NCI-H1417 treated with DMSO at 0.1 percent for 48 hours (cell line): ENCODE results near the gene PCGF2.
"Not testable (repeated sequence)": the region's sequence is repeated elsewhere in the genome, so short reads cannot be mapped to it uniquely, and the experiment has no call there.

Experiments used
- DNase-seq: peaks from one replicate; lab custom pipeline; 2025; lab: John Stamatoyannopoulos, UW

Gene PCGF2

DNA sequence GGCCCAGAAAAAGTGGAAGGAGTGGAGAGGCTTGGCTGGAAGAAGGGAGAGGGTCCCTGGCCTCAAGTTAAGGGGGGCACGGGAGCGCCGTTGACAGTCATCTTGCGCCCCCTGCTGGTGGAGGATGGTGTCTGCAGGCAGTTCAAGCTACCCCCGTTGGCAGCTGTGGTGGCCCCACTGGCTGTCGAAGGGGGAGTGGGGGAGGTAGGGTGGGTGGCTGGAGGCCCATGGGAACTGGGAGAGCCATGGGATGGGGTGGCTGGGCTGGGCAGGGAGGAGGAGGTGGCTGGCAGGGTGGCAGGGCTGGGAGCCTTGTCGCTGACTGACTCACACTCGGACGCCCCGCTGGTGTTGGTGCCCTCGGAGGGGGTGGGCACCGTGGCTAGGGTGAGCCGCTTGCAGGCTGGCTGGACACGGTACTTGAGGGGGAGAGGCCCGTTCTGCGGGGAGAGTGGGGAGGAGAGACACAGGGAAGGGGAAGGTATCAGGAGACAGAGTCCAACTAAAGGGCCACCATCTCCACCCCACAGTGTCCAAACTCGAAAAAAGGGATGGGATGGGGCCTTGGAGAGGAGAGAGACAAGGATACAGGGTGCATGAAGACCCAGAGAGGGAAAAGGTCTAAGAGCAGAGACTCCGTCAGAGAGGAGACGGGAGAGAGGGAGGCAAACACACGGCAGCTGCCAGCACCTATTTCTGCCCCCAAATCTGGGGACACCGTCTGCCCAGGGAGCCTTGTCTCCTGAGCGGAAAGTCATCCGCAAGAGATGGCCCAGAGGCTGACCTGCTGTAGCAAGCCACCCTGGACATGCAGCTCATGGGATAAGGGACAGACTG lies 12.8 kb downstream of the PCGF2 start:
- no peak for DNase-seq

DNA sequence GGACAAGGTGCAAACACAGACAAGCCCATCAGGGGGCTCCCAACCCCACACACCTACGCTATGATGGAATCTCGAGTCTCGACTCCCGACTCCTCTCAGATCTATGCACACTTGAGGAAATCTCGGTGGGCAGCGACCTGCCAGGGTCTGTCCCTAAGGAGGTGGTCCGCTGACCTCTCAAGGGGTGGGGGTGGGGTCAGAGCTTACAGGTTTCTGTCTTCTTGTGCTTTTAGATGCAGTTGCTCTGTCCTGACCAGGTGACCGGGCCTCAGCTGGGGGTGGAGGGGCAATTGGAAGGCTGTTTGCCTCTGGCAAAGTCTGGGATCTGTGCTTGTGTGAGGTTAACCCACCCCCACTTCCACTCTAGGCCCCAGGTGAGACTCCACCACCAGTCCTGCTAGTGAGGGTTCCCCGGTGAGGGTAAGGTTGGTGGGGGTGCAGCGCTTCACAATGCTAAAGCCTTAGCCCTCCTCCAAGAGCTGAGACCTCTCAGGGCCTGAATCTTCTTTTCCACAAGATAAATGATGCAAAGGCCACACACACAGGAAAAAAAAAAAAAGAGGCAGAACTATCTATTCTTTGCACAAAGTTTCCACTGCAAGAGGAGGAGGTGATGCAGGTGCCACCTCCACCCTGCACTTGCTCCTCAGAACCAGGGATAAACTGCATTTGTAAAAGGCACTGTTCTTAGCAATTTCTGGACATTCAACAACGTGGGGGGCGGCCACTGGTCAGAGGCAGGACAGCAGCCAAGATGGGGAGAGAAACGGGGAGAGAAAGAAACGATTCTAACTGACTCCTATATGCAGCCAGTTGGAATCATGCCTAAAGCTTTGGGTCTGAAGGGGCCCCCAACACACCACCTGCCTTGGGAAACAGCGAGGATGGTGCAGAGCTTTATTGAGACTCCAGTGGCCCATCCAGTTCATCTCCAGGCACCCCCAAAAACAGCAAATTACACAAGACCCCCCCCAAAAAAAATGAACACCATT lies 13.9 kb downstream of the PCGF2 start:
- DNase-seq = no peak

DNA sequence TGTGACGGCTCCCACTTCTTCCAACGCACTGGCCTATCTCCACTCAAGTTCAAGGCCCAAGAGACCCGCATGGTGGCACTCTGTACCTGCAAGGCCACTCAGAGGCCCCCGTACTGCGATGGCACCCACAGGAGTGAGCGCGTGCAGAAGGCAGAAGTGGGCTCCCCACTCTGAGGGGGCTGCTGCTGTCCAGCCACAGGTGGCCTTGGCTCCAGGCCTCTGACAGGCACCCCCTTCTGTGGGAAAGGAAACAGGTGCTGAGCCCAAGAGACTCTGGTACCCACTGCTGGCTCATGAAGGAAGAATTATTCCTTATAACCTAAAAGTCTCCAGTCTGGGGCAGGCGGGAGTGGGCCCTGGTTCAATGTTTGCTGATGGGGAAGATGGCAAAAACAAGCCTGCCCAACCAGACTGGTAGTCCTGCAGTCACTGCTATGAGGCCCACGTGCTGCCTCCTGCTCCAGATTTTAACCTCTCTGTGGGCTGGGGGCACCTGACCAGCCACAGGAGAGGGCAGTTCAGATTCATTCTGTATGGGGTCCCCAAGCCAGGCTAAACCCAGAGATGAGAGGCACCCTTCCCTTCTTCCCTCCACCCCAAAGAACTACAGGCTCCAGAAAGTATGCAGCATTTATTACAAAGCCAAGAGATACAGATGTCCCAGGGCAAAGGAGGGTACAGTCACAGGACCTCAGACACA lies 14.7 kb downstream of the PCGF2 start:
- no peak for DNase-seq

DNA sequence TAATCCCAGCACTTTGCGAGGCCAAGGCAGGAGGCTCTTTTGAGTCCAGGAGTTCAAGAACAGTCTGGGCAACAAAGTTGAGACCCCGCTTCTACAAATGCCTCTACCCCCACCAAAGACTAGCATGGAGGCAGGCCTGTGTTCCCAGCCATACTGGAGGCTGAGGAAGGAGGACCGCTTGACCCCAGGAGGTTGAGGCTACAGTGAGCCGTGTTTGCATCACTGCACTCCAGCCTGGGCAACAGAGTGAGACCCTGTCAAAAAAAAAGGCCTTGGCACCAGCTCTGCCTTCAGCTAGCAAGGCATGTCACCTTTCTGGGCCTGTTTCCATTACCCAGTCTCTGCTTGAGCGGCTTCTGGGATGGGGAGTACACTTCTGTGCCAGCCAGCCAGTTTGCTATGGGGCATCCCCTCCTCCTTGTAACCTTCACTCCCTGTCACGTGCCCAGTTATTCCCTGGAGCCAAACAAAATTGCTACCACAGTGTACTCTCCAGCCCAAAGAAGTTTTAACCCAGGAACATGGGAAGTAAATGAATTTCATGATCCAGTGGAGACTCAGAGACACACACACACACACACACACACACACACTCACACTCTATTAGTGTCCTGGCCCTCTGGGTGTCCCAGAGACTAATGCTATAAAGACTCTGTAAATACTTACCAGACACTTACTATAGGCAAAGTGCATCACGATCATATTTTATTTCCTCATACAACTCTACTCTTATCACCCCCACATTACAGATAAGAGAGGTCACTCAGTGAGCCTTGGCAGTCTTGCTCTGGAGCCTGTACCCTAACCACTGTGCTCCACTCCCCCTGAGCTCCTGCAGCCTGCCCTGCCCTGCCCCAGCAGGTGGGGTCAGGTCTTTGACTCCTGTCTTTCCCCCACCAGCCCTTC lies 15.5 kb downstream of the PCGF2 start:
- DNase-seq = no peak

DNA sequence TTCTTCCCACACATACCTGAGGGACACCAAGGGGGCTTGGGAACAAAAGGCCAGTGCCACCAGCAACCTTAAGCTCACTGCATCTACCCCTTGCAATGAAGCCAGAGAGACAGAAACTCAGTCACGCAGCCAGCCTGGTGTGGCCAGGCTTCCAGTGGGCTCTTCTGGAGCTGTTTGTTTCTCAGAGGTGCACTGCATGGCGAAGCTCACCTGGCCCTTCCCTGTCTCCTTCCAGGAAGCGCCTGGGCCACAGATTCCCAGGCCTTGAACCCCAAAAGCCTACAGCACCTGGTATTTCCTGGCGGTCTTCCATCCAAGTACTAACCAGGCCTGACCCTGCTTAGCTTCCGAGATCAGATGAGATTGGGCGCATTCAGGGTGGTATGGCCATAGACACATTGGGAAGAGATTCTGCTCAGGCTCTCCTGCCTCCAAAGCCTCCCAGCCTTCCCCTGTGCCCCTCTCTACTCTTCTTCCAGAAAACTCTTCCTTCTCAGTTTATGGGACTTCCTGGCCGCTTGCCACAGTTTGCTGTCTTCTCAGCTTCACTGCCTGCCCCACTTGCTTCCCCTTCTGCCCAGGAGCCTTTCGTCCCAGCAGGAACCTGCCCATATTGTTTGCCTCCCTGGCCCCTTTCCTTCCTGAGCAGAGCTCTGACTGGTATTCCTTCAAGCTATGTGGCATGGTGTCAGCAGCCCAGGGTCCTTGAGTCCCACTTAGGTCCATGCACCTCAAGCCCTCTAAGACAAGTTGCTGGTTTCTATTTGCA lies 16.4 kb downstream of the PCGF2 start:
- no peak for DNase-seq

DNA sequence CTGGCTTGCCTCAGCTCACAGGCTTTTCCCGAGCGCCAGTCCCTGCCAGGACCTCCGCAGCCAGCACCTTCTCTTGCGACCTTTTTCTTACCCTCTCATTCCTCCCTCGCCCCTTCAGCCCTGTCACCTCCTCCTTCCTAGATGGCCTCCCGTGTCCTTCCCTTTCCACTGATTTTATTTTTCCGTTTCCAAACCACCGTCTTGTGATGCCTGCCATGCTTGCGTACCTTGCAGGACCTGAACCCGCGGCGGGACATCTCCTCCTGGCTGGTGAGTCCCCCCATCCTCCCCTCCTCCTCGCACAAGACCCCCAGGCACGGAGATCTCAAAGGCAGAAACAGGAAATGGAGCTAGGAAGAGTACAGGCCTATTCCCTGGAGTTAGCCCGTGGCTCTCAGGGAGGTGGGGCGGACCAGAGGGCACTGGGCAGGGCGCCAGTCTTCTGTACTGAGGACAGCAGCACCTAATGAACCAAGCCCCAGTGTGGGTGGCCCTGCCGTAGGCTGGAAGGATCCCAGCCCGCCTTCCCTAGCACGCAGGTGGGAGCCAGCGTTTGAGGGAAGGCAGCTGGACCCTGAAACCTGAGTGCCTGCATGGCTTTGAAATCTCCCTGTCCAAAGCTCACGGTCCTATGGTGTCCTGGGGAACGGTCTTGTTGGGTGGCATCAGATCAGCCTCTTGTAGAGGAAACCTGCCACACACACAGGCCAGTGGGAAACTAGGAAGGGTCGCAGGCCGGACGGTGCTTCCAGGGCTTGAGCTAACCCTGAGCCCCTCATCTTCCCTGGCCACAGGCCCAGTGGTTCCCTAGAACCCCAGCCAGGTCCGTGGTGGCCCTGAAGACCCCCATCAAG lies 17.4 kb downstream of the PCGF2 start:
- no peak for DNase-seq

DNA sequence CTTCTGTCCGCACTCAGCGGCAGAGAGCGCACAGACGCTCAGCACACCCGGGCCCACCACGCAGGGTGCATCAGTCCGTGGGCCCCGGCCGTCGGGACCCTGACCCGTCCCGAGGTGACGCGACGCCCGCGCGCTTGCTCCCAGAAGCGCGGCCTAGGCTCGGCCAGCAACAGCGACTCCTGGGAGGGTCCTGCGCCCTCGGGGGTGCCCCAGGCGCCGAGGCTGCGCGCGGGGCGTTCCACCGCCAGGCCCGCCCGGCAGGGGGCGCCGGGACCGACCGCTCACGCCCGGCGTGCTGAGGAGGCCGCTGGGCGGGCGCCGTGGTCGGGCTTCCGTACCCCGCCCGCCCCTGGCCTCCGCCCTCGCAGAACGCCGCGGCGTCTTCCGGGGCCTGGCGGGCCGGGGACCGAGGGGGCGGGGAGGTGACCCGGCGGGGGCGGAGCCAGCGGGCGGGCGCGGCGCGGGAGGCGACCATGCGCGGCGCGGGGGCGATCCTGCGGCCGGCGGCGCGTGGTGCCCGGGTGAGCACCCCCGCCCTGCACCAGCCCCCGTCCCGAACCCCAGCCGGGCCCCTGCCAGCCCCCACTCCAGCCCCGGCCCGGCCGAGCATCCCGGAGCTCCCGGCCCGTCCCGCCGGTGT lies 18.1 kb downstream of the PCGF2 start, which contains the start of gene CISD3:
CISD3 (plus strand) TSS at position 456 of the 640 bp plus-strand sequence; CDS start at position 474, 18 bp downstream.
- DNase-seq = no peak

DNA sequence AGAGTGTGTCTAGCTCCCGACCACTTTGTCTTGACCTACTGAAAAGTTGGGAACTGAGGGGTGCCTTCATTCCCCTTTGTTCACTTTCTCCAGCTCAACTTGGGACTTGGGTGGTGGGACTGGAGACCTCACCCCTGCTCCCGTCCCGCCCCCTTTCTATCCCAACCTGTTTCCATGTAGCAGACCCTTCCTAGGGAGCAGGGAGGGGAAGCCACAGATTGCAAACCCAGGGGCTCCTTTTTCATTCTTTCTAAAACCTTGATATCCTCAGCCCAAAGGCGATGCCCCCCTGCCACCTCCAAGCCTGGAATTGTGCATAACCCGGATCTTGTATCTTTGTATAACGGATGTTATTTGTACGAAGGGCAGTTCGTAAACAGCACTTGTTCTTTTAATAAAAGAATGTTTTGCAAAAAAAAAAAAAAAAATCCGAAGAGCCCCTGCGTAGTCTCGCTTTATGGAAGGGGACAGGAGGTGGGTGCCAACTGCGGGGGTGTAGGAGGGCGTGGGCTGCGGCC lies 18.7 kb downstream of the PCGF2 start:
- no peak for DNase-seq

DNA sequence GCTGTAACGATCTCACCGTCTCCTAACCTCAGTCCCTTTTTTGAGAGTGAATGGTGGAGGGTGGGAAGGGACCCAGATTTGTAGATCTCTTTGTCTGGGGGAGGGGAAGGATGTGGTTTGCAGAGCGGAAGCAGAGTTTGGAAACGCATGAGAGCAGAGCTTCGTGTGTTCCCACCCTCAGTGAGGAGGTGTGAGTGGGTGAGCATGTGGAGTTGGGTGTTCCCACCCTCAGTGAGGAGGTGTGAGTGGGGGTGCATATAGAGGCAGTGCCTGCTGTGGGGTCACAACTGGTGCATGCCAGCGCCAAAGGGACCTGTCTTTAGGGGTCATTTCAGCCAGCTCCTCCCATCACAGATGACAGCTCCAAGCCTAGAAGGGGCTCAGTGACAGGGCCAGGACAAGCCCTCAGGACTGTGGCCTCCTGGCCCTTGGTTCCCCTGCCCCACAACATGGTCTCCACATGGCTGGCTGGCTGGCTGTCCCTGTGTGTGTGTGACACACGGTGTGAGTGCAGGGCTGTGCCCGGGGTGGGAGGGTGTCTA lies 19.8 kb downstream of the PCGF2 start:
- DNase-seq = no peak

DNA sequence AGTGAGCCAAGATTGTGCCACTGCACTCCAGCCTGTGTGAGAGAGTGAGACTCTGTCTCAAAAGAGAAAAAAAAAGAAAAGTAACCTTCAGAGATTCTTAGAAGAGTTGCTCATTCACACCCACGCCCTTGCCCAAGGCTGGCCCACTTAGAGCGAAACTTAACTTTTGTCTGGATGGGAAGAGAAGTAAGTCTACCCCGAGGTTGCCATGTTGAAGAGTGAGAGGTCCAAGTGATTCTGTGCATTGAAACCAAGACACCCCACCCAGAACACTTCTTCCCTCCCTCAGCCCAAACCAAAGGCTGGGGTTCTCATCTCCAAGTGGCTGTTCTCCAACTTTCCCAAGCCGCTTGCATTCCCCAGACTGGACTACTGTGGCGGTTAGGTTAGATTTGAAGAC lies 20.4 kb downstream of the PCGF2 start:
- no peak for DNase-seq

DNA sequence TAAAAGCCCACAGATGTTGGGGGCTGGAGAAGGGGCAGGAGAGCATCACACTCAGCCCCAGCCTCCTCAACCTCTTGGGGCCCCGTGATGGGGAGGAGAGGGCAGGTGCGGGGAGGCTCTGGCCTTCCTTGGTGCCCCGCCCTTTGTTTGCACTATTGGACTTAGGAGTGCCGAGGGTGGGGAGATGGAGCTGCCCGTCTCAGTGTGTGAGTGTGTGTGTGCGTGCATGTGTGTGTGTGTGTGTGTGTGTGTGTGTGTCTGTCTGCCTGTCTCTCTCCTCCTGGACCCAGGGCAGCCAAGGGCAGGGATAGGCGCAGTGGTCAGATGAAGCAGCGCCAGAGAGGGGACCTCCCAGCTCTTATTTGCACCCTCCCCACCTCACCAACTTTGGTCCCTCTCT lies 22.0 kb downstream of the PCGF2 start:
- DNase-seq = not testable (repeated sequence)

DNA sequence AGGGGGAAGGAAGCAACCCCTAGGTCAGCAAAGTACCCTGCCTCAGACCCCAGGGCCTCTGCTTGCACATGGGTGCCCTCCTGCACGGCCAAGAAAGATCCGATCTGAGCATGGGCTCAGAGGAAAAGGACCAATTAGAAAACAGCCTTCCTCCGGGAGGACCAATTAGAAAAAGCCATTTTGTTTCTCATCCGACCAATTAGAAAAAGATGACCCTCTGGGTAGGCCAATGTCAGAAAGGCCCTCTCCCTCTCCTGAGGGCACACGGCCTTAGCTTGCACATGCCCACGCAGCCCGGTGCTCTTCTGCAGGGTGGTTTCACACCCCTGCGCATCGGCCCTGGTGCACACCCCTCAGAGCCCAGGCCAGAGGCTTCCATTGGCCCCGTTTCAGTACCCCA lies 23.1 kb downstream of the PCGF2 start:
- no peak for DNase-seq

DNA sequence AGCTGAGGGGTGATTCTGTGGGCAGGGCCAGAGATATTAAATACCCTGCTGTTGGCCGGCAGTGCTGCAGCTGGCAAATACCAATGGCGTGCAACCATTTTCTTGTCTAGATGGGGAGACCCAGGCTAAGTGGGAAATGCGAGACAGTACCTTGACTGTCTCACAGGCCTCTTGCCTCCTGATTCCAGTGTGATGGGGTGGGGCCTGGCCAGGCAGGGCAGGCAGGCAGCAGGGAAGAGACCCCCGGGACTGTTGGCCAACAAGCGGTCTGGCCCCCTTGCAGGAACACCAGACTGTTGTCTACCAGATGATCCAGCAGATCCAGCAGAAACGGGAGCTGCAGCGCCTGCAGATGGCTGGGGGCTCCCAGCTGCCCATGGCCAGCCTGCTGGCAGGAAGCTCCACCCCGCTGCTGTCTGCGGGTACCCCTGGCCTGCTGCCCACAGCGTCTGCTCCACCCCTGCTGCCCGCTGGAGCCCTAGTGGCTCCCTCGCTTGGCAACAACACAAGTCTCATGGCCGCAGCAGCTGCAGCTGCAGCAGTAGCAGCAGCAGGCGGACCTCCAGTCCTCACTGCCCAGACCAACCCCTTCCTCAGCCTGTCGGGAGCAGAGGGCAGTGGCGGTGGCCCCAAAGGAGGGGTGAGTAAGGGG lies 23.7 kb downstream of the PCGF2 start:
- peak; percentile 21 for DNase-seq

DNA sequence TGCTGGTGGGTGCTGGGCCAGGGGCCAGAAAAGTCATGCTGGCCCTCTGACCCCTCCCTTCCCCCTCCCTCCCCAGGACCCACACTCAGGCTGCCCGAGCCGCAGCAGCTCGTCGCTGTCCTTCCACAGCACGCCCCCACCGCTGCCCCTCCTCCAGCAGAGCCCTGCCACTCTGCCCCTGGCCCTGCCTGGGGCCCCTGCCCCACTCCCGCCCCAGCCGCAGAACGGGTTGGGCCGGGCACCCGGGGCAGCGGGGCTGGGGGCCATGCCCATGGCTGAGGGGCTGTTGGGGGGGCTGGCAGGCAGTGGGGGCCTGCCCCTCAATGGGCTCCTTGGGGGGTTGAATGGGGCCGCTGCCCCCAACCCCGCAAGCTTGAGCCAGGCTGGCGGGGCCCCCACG lies 26.3 kb downstream of the PCGF2 start:
- no peak for DNase-seq

DNA sequence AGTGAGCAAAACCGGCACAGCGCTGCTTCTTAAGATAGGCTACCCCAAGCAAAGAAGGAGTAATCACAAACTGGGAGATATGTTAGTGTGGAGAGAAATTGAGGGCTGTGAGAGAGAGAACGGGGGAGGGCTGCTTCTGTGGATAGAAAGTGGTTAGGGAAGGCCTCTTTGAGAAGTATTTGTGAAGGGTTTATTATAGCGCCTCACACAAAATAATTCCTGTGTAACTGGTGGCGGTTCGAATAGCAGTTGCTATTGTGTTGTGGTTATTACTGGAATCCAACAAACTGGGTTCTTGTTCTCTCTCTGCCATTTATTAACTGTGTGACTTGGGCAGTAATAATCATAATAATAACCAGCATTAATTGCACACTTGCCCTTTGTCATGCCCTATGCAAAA lies 27.2 kb downstream of the PCGF2 start:
- DNase-seq = no peak

DNA sequence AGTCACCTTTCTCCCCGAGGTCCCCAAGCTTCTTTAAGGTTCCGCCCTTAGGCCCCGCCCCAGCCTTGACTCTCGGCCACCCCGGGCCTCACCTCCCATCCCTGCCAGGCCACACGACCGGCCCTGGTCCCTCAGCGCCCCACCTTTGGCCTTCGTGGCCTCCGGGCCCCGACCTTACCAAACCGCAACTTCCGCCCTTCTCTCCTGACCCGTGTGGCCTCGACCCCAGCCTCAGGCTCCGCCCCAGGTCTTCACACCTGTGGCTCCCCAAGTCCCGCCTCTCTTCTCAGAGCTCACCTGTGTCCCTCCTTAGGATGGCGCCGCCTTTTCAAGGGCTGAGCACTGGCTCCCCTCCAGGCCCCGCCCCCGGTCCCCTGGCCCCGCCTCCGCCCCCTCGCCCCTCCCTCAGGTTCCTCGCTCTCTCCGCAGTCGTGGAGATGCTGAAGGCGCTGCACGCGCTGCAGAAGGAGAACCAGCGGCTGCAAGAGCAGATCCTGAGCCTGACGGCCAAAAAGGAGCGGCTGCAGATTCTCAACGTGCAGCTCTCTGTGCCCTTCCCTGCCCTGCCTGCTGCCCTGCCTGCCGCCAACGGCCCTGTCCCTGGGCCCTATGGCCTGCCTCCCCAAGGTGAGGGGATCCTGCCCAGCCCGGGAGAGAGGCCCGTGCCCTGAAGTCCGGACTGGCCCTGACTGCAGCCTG lies 28.0 kb downstream of the PCGF2 start:
- no peak for DNase-seq

DNA sequence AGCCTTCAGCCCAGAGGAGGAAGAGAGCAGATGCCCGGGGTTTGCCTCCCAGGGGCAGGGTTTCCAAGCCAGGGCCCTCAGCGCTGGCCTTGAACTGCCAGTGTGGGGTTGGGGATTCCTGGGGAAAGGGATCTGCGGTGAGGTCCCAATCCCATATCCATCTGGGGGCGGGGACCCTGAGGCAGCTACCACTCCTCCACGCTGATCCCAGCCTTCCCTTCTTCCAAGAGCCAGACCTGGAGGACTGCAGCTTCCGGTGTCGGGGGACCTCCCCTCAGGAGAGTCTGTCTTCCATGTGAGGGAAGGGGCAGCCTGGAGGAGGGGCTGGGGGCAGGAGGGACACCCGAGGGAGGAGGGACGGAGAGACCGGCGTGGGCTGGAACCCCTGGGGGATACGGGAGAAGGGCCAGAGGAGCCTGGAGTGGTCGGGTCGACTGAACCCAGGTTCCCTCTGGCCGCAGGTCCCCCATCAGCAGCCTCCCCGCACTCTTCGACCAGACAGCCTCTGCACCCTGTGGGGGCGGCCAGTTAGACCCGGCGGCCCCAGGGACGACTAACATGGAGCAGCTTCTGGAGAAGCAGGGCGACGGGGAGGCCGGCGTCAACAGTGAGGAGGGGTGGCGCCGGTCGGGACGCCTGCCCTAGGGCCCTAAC lies 28.7 kb downstream of the PCGF2 start:
- DNase-seq = no peak
